Upper lobe of left lung (tissue), 4 donors: ENCODE data around the gene UBE2E3.

Source experiments
- CTCF ChIP-seq, 6 experiments: fragments of 450-650 bp in 4 of 6; fragments of 200-600 bp in 2 of 6; sonication (generic) in 2 of 6; IDR thresholded peaks; one replicate each; pipeline ENCODE4 v1.5.1; 2016 to 2019; ENCODE audit warnings: antibody characterized with exemption in 6 of 6
- POLR2A ChIP-seq, 4 donors: fragments of 450-650 bp; IDR thresholded peaks; one replicate each; pipeline ENCODE4 v1.5.1; 2016 to 2017; ENCODE audit warnings: antibody characterized with exemption in 4 of 4, mild to moderate bottlenecking in 2 of 4

GRCh38 chr2:181038796-181039195, 58.4 kb downstream of the UBE2E3 start:
- TF ChIP-seq CTCF (IDR thresholded peaks at IDR 0.05) = no peak
- TF ChIP-seq POLR2A (IDR thresholded peaks at IDR 0.05) = no peak
